ENCODE results near the gene CDH26. TPM values are rescaled to one million over a fixed set of nuclear protein-coding genes. Genes with fewer than 3 reads are reported as not detected.

Gene CDH26
- total RNA-seq, 1 donor = 8.1 TPM

DNA sequence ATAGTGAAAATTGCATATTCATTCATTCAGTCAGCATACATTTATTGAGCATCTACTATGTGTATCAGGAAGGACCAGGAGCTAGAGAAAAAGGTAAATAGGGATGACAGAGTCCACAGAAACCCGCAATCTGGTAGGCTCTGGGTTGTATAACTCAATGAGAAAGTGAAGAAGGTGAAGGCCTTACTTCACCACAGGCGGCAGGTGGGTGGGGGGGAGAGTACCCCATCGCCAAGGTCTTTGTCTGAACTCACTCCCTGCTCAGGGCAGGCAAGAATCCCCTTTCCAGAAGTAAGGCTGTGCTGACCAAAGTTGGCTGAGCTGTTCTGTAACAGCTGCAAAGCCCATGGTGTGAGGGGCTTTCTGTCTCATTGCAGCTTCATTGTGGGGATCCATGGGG, 81.3 kb downstream of the CDH26 start:
- DNase-seq (ENCODE audit: low read depth in 2 of 3, low spot score in 2 of 3) = no peak

GRCh38 chr20:60040471-60041162, 82.4 kb downstream of the CDH26 start:
- DNase-seq (ENCODE audit: low read depth in 2 of 3, low spot score in 2 of 3) = no peak

DNA sequence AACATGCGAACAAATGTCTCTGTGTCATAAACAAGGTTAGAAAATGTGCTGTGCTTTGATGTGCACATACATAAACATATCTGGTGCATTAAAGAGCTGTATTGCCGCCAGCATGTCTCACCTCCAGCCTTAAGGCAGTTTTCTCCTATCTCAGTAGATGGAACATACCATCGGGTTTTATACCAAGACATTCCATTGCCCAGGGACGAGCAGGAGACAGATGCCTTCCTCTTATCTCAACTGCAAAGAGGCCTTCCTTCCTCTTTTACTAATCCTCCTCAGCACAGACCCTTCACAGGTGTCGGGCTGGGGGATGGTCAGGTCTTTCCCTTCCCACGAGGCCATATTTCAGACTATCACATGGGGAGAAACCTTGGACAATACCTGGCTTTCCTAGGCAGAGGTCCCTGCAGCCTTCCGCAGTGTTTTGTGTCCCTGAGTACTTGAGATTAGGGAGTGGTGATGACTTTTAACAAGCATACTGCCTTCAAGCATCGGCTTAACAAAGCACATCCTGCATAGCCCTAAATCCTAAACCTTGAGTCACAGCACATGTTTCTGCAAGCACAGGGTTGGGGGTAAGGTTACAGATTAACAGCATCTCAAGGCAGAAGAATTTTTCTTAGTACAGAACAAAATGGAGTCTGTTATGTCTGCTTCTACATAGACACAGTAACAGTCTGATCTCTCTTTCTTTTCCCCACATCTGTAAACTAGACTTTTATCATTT, 83.4 kb downstream of the CDH26 start:
- DNase-seq (ENCODE audit: low read depth in 2 of 3, low spot score in 2 of 3) = peak in 1 of 3 donors; percentile 18

DNA sequence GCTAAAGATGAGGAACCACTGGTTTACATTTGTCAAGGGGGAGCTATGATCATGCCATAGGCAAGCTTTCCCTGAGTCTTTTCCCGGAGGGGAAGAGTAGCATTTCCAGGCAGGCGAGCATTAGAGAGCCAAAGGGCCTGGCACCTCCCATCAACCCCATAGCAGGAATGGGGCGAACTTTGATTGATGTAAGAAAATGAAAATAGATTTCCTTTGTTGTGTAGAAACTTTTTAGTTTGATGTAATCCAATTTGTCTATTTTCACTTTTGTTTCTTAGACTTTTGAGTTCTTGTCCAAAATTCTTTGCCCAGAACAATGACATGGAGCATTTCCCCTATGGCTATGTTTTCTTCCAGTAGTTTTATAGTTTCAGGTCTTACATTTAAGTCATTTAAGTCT, 85.2 kb downstream of the CDH26 start:
- DNase-seq (ENCODE audit: low read depth in 2 of 3, low spot score in 2 of 3) = no peak

DNA sequence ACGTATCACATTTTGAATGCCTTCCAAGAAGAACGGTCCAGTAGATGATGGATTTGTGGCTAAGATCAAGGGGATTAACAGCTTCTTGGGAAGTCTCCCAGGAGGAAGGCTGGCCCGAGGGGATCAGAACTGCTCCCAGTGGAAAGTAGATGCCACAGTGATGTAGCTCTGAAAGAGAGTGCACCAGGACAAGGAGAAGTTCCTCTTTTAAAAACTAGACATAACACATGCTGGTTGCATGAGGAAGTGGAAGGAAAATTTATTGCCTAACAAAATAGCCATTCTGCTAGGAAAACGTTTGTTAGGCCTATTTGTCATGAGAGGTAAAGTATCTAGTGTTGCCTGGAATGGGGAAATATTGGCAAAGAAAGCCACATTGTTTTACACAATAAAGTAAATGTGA, 87.8 kb downstream of the CDH26 start:
- peak in 2 of 3 donors; percentile 33 to 67 for DNase-seq (ENCODE audit: low read depth in 2 of 3, low spot score in 2 of 3)

- no peak for DNase-seq (ENCODE audit: low read depth in 2 of 3, low spot score in 2 of 3)
Observed at GRCh38 chr20:60046436-60046835, 88.2 kb downstream of the CDH26 start.

DNA sequence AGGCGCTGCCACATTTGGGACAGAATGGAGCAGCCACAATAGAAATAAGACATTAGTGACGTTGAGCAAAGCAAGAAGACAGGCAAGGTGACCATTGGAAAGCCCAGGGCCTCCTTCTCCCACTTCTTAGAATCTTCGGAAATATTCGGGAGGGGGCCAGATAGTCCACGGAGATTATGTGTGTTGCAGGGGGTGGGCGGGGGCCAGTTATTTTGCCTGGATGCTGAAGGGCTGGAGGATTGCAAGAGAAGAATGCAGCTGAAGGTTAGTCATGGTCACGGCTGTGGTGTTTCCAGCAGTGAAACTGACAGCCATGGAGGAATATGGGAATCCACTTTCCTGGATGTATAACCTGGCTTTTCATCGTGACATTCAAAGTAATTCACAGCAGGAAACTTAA, 88.6 kb downstream of the CDH26 start:
- no peak for DNase-seq (ENCODE audit: low read depth in 2 of 3, low spot score in 2 of 3)

- DNase-seq (ENCODE audit: low read depth in 2 of 3, low spot score in 2 of 3) = no peak
Observed at GRCh38 chr20:60048634-60049521, 90.7 kb downstream of the CDH26 start.

DNA sequence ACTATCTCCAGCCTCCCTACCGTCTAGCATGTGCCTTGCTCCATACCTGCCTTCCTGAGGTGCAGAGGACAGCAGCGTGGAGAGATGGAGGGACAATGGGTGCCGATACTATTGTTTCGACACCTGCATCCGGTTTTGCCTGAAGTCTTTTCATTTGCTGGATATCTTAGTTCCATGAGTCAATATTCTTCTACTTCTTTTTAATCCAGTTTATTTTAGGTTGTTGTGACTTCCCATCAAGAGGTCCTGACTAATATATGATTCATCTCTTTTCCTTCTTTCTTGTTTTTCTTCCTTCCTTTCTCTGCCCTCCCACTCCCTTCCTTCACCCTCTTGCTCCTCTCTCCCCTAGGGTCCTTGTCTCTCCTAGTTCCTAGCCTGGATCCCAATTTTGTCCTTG, 91.4 kb downstream of the CDH26 start:
- DNase-seq (ENCODE audit: low read depth in 2 of 3, low spot score in 2 of 3) = no peak

DNA sequence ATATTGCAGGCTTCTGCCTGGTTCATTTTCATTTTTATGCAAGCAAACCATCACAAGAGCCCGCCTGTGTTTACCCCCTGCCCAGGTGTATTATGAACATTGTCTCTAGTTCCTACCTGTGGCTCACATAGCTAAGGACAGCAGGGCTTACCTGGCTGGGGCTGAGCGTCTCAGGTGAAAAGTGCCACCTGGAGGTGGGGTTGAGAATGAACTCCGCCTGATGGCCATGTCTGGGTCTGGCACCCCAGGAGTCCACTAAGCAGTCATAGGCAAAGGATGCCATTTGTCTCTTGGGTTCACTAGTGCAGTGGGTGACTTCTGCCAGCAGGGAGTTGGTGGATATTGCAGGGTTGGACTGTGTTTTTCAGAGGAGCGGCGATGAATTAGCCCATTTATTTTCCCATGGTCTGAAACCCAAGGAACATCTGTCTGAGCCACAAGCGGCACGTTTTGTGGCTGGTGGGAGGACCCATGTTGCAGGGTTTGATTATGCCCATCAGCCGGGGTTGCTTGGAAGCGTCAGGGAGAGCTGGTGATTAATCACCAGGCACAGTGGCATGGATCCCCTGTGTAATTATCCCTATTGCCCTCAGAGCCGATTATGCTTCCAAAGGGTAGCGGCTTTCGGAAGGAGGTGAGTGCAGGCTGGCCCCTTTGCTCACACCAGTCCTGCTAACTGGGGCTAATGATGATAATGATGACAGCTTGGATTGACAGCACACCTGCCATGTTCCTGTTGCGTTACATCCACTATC, 92.1 kb downstream of the CDH26 start:
- peak in 1 of 3 donors; percentile 5 for DNase-seq (ENCODE audit: low read depth in 2 of 3, low spot score in 2 of 3)

DNA sequence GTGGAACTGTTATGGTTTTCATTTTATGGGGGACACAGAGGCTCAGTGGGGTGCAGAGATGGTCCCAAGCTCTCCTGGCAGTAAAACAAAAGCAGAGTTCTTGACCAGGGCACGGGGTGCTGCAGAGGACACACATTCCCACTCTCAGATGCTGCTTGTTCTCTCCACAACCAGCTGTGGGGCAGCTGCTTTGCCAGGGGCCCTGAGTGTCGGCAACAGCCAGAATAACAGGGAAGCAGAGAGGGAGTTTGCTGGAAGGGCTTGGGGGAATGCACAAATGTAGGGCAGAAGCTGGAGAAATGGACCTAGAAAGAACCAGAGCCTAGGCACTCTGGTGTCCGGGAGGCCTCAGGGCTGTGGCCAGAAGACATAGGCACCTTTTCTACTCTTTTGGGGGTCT, 93.7 kb downstream of the CDH26 start:
- DNase-seq (ENCODE audit: low read depth in 2 of 3, low spot score in 2 of 3) = no peak

GRCh38 chr20:60052322-60052721, 94.1 kb downstream of the CDH26 start:
- peak in 1 of 3 donors; percentile 48 for DNase-seq (ENCODE audit: low read depth in 2 of 3, low spot score in 2 of 3)

GRCh38 chr20:60053125-60053817, 95.0 kb downstream of the CDH26 start:
- no peak for DNase-seq (ENCODE audit: low read depth in 2 of 3, low spot score in 2 of 3)

DNA sequence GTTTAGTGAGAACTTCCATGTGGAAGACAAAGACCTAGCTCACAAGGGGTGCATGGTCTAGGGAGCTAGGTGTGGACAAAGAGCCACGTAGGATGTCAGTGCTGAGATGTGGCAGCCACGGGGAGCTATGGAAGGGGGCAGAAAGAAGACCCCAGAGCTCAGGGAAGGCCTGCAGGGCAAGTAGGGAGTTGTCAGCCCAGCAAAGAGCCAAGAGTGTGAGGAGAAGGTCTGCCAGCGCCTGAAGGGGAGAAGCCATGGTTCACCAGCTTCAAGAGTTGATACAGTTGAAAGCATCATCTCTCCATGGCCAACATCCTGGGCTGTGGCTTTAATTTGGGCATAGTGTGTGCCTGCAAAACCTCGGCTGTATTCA, 95.6 kb downstream of the CDH26 start:
- no peak for DNase-seq (ENCODE audit: low read depth in 2 of 3, low spot score in 2 of 3)

GRCh38 chr20:60054716-60055634, 96.8 kb downstream of the CDH26 start:
- DNase-seq (ENCODE audit: low read depth in 2 of 3, low spot score in 2 of 3) = no peak

DNA sequence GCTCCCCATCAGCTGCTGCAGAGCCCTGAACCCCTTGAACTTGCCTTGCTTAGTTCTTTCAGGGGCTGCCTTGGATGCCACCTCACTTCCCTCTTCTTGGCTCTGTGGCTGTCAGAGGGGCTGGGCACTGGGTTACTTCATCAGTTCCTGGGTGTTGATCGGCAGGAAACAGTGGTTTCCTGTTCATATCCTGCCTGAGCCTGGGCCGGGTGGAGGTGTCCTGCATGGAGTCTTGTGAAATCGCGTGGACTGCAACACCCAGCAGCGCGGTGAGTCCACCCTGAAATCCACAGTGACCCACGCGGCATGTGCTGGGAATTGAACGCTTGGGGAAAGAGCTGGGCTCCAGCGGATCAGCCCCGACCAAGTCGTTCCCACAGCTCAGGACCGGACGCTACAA, 97.5 kb downstream of the CDH26 start:
- peak in 2 of 3 donors; percentile 36 to 61 for DNase-seq (ENCODE audit: low read depth in 2 of 3, low spot score in 2 of 3)

DNA sequence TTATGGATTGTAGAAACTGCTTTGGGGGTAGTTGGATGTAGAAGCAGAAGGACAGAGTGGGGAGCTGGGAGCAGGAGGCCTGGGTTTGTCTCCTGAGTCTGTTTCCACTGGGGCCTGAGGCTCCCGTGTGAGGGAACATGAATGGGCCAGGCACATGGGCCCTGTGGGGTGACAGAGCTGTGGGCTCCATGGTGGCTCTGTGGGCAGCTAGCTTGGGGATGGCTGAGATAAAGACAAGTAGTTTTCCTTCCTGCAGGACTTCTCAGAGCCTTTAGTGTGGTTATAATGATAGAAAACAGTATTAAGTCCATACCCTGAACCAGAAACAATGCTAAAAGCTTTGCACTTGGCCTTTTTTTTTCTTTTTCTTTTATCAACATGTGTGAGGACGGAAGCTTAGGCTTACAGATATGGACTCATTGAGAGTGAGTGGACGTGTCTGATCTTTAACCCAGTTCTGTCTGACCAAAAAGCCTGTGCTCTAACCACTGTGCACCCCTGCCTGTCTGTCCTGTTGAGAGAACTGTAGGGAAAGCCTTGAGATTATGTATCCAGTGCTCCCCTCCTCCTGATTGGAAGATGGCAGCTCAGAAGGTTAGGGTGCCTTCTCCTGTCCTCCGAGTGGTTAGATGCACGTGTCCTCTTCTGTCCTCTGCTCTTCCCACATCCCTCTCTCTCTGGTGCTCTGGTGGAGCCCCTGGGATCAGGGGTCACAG, 98.3 kb downstream of the CDH26 start:
- DNase-seq (ENCODE audit: low read depth in 2 of 3, low spot score in 2 of 3) = peak in 1 of 3 donors; percentile 7

DNA sequence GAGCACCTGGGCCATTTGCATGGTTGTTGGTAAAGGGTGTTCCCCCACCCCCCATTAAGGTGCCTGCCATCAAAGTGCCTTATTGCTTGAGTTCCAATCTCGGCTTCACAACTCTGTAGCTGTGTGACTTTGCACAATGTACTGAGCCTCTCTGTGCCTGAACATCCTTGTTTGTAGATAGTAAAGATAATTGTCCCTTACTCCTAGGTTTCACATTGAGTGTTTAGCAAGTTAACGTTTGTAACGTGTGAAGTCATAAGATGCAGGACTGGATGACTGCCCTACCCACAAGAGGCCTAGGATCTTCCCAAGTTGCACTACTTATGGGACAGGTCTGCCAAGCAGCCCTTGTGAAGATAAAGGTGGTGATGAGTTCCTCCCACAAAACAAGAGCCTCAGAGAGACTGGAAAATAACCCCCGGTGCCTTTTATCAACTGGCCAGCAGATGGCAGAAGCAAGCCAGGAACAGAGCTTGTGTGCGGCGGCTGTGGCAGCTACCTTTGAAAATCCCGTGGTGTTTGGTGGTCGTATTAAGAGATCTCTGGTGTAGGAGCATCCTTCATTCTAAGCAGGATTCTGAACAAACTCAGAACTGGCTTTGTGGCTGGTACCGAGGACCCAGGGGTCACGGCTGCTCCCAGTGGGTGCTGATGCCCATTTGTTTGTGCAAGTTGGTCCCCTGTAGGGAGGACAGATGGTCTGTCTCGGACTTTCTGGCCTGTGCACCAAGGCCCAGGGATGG, 99.1 kb downstream of the CDH26 start:
- peak in 2 of 3 donors; percentile 78 to 92 for DNase-seq (ENCODE audit: low read depth in 2 of 3, low spot score in 2 of 3)

Measured in hematopoietic multipotent progenitor cell (in vitro differentiated cells).